Panc1 (cell line): ENCODE results near the gene GRIFIN. TPM values are rescaled to one million over a fixed set of nuclear protein-coding genes. Genes with fewer than 3 reads are reported as not detected.

Experiments
- ATAC-seq: fragments of 200-7000 bp; cut with Tn5 transposase; 2 replicates; pipeline ENCODE4 v1.9.1; 2020; ENCODE audit warnings: mild to moderate bottlenecking, moderate library complexity
- BruUV-seq: library from RNA; stranded (reverse); fragments of 400-500 nt; replicated peaks from 2 replicates; lab custom pipeline; 2021; lab: Mats Ljungman, UMichigan
- CTCF ChIA-PET: fragments of 300-600 bp; sonication (Branson Sonifier 250); formaldehyde crosslinking; loops from one replicate; lab custom pipeline; 2022; ENCODE audit warnings: antibody characterized with exemption; lab: Charles Lee
- POLR2A ChIA-PET: fragments of 300-600 bp; sonication (Branson Sonifier 250); formaldehyde crosslinking; loops from one replicate; lab custom pipeline; 2022; ENCODE audit warnings: antibody characterized with exemption; lab: Charles Lee
- DNase-seq: peaks from one replicate; pipeline ENCODE4 v3.0.0-alpha.2; 2010; ENCODE audit warnings: low read depth, low spot score
- H3K27ac ChIP-seq: 2 replicates; pipeline ENCODE4 v1.5.1; 2011; ENCODE audit warnings: mild to moderate bottlenecking, low read length, inconsistent platforms
- H3K27me3 ChIP-seq: fragments of 200-500 bp; sonication (Bioruptor generic); 2 replicates; pipeline ENCODE4 v1.6.0; 2014; ENCODE audit warnings: low read length, inconsistent platforms; ENCODE audit not compliant: control insufficient read depth, insufficient read depth
- H3K36me3 ChIP-seq: fragments of 200-500 bp; sonication (Bioruptor generic); 2 replicates; pipeline ENCODE4 v1.5.1; 2014; ENCODE audit warnings: inconsistent platforms, mild to moderate bottlenecking, low read length, moderate library complexity; ENCODE audit not compliant: control insufficient read depth, insufficient read depth
- H3K4me1 ChIP-seq: 2 replicates; pipeline ENCODE4 v1.5.1; 2011; ENCODE audit warnings: inconsistent platforms, mild to moderate bottlenecking, low read length, moderate library complexity; ENCODE audit not compliant: control insufficient read depth, insufficient read depth
- H3K4me3 ChIP-seq, 2 experiments: 2 replicates each; pipeline ENCODE4 v1.5.1; 2011 to 2012; ENCODE audit warnings: low read depth in 2 of 2, low read length in 2 of 2, mild to moderate bottlenecking in 2 of 2, inconsistent platforms in 1 of 2, moderate library complexity in 1 of 2
- H3K9me3 ChIP-seq: fragments of 200-500 bp; sonication (Bioruptor generic); 2 replicates; pipeline ENCODE4 v1.5.1; 2014; ENCODE audit warnings: low read depth, mild to moderate bottlenecking, inconsistent platforms, low read length, moderate library complexity; ENCODE audit not compliant: control insufficient read depth, insufficient read depth
- CTCF ChIP-seq: fragments of 450-650 bp; IDR thresholded peaks from 2 replicates; pipeline ENCODE4 v1.5.1; 2017; ENCODE audit warnings: mild to moderate bottlenecking
- POLR2AphosphoS5 ChIP-seq: IDR thresholded peaks from 2 replicates; pipeline ENCODE4 v1.6.1; 2012; ENCODE audit warnings: mild to moderate bottlenecking, low read depth, low read length, moderate library complexity
- REST ChIP-seq, 2 experiments: IDR thresholded peaks; 2 replicates each; pipeline ENCODE4 v1.6.1; 2011 to 2012; ENCODE audit warnings: low read depth in 2 of 2, control low read depth in 1 of 2, low read length in 1 of 2, mild to moderate bottlenecking in 1 of 2, moderate library complexity in 1 of 2; ENCODE audit not compliant: insufficient read depth in 1 of 2
- SIN3A ChIP-seq: IDR thresholded peaks from 2 replicates; pipeline ENCODE4 v1.6.1; 2012; ENCODE audit warnings: low read depth, mild to moderate bottlenecking, low read length, moderate library complexity, borderline replicate concordance; ENCODE audit not compliant: insufficient read depth
- TCF7L2 ChIP-seq: IDR thresholded peaks from 2 replicates; pipeline ENCODE4 v1.6.1; 2011; ENCODE audit warnings: mild to moderate bottlenecking, low read depth, low read length, inconsistent platforms
- in situ Hi-C: cut with HindIII; loops from 2 replicates; pipeline ENCODE4 v1.10.0; 2016; ENCODE audit warnings: low sequenced_read_pairs, low pct_unique_long_range_greater_than_20kb
- intact Hi-C: fragments of 100-400 bp; cut with micrococcal nuclease; formaldehyde crosslinking; loops from one replicate; pipeline ENCODE4 v1.10.0; 2022; ENCODE audit not compliant: unreplicated experiment
- total RNA-seq: library from RNA; stranded (reverse); gene quantifications from one replicate; pipeline ENCODE4 v1.2.1, GENCODE V29; 2021; ENCODE audit not compliant: unreplicated experiment

Gene GRIFIN
- total RNA-seq, 1 experiment from 2014 or later, result not detected

DNA sequence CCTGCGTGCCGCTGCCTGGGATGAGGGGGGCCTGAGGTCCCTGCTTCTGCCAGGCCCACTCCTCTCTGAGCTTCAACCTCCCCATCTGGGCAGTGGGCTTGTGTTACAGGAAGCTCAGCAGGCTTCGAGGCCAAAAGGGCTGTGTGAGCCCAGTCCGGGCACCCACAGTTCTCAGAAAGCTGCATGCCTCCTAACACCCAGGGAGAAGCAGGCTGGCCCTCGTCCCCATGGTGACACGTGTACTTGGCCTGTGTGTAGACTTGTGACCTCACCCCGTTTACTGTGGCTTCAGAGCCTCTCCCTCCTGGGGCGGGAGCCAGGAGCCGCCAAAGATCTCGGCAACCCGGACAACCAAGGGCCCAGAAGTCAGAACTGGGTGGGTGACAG lies 2.2 kb upstream of the GRIFIN start:
- in situ Hi-C loops (no loop called here), intact Hi-C loops (loop anchor here (5.0 kb wide), 1 partner anchor 44 kb away; no protein-coding TSS in a partner anchor)
- POLR2A ChIA-PET, result interaction anchor here (0.7 kb wide), 1 partner anchor 160 kb away, joined by 3 read pairs; no protein-coding TSS in a partner anchor
- Histone ChIP-seq H3K4me3 (no peak overlapping the region), H3K9me3 (peaks cover 4% of the 10 kb centered on the region; the same call in 1 of the 2 replicates), H3K36me3 (no peaks in the 10 kb centered on the region), H3K4me1 (peaks cover 18% of the 10 kb centered on the region), H3K27me3 (no peaks in the 10 kb centered on the region), H3K27ac (peak overlapping the region; percentile 25; the same call in 1 of the 2 replicates)
- TF ChIP-seq CTCF (no peak), REST (IDR thresholded peaks at IDR 0.05; ENCODE audit: insufficient read depth in 1 of 2, low read depth in 2 of 2, low read length in 1 of 2) (no peak), POLR2AphosphoS5 (no peak), TCF7L2 (no peak), SIN3A (no peak)
- ATAC-seq (peak; percentile 30; the same call in 1 of the 2 replicates), DNase-seq (no peak)
- CTCF ChIA-PET, result interaction anchor here (0.6 kb wide), 1 partner anchor 119 kb away, joined by 3 read pairs; no protein-coding TSS in a partner anchor
- BruUV-seq, result no TSS peak

- no TSS peak for BruUV-seq
- Histone ChIP-seq H3K4me3 (no peak overlapping the region), H3K9me3 (peaks cover under 1% of the 10 kb centered on the region; the same call in 1 of the 2 replicates), H3K27ac (peak overlapping the region; percentile 66; the same call in 1 of the 2 replicates), H3K4me1 (peaks cover 18% of the 10 kb centered on the region), H3K27me3 (no peaks in the 10 kb centered on the region), H3K36me3 (no peaks in the 10 kb centered on the region)
- CTCF ChIA-PET, result interaction anchor here (0.6 kb wide), 1 partner anchor 119 kb away, joined by 3 read pairs; no protein-coding TSS in a partner anchor
- POLR2A ChIA-PET, result interaction anchor here (0.7 kb wide), 1 partner anchor 161 kb away, joined by 3 read pairs; no protein-coding TSS in a partner anchor
- TF ChIP-seq TCF7L2 (no peak), REST (IDR thresholded peaks at IDR 0.05; ENCODE audit: insufficient read depth in 1 of 2, low read depth in 2 of 2, low read length in 1 of 2) (no peak), POLR2AphosphoS5 (no peak; the same call in 1 of the 2 replicates), CTCF (peak; percentile 99)
- no peak for DNase-seq
- in situ Hi-C loops (no loop called here), intact Hi-C loops (loop anchor here (5.0 kb wide), 1 partner anchor 45 kb away; no protein-coding TSS in a partner anchor)
- peak; percentile 92 for ATAC-seq
Observed at GRCh38 chr7:2477447-2478398, 1.5 kb upstream of the GRIFIN start.
